ENCODE results near the gene PRDM5.

The PRDM5 gene

GRCh38 chr4:120902925-120903324 is 19.6 kb downstream of the PRDM5 start:
- no peak for DNase-seq

DNA sequence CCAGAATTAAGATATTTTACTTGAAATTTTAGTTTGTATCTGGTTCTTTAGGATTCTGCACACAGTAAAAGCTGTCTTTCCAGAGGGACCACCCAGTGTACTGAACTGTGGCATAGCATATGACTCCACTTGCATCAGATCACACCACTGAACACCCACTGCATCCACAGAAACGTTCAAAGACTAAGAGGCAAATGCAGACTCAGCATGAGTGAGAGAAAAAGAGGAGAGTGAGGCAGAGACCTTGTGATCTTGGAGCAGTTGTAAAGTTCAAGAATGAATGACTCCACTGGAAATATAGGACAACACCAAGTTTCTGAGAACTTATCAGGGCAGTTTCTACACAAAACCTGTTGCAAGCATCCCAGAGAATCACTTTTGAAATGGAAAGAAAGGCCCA is 20.8 kb downstream of the PRDM5 start:
- no peak for DNase-seq

DNA sequence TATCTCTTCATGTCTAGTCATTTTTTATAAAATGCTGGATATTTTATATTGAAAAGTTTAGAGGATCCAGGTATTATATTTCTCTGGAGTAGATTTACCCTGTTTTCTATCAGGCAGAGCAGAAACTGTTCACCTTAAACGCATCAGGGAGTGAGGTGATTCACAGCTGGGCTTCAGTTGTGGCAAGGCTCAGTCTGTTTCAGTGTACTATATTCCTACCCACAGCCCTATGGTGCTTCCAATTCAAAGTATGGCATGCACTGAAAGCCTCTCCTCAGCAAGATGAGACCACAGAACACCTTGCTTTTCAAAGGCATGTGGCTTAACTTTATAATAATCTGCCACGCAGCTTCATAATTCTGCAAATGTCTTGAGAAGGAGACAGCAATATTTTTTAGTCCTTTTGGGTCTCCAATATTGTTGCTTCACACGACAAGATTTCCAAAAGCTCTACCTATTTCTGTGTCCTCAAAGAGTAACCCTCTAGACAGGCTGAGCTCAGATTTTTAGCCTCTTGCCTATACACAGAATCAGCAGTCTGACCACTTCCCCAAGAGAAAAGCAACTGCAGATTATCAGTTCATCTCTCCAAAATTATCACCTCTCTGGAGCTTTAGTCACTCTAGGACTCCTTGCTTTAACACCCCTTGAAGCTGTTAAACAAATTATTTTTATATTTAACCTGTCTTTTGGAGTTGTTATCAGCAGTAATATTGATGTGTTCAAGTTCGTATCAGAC is 24.4 kb downstream of the PRDM5 start:
- no peak for DNase-seq

DNA sequence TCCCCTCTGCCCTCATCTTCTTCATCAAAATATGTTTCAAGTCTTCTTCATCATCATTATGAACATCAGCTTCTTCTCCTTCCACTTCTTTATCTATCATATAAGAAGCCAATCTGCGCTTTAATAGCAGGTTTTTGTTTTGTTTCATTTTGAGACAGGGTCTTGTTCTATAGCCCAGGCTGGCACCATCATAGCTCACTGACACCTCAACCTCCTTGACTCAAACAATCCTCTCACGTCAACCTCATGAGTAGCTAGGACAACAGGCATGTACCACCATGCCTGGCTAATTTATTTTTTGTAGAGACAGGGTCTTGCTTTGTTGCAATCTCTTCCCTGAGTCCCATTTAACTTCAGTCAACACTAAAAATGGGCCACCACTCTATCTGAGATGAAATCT is 27.0 kb downstream of the PRDM5 start:
- DNase-seq = no peak

- no peak for DNase-seq
These were observed 29.2 kb downstream of the PRDM5 start for GRCh38 chr4:120893314-120893713.

- no peak for DNase-seq
These were observed 36.3 kb downstream of the PRDM5 start for GRCh38 chr4:120886191-120886590.

DNA sequence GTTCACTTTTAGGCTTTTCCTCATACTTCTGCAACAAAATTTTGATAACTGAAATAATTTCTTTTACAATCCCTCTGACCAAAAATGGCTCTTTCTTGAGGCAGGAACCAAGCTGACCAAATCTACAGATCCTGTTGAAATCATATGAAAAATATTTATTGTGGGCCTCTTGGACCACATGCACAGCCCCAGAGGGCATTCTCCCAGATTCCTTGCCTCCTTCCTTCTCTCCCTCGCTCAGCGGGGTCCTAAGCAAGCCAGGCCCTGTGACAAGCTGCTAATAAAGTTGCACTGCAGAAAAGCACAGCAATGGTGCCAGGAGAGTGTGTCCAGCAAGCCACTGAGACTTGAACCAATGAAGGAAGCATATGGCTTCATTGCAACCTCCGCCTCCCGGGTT is 40.7 kb downstream of the PRDM5 start:
- no peak for DNase-seq

DNA sequence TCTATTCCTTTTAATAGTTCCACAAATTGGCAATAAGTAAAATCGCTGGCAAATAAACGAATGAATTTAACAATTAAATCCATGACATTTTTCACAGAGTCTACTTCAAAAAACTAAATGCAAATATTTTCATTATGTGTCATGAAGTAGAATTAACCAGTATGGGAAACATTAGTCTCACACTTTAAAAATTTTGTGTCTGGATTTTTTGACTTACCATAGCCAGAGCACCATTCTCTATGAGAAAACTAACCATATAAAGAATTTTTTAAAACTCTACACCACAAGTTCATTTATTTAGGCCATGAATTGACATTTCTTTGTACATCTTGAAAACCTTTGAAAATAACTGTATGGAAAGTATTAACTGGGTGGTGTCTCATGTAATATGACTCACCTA is 41.2 kb downstream of the PRDM5 start:
- no peak for DNase-seq

GRCh38 chr4:120877021-120877420 is 45.5 kb downstream of the PRDM5 start:
- no peak for DNase-seq

- DNase-seq = no peak
These were observed 47.4 kb downstream of the PRDM5 start for GRCh38 chr4:120874792-120875774.

DNA sequence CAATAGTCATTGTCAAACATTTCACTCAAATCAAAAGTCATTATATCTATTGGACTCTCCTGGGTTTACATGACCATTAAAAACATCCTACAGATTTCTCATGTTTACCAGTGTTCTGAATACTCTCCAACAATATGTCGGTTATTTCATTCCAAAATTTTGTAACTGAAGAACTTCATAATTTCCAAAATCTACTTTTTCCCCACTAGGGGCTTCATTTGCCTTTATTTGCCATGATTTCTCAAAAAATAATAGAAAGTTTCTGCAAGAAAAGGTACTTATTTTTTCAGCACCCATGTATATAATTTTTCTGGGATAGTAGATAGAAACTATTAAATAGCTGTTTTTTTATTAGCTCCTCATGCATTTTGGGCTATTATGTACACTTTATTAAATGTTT is 49.0 kb downstream of the PRDM5 start:
- no peak for DNase-seq

DNA sequence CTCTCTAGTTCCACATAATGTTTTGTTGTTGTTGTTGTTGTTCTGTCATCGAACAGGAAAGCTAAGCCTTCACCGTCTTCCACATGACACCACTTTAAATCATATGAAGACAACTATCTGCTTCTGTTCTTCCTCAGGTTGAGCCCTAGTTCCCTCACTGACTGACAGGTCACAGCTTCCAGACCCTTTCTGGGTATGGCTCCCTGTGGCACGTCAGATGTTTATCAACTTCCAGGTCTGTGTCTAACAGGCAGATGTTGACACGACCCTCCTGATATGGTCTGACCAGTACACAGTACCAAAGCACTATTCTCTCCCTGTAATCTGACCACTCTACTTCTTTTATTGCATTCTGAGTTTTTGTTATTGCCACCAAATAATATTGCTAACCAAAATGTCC is 51.4 kb downstream of the PRDM5 start:
- no peak for DNase-seq

- DNase-seq = no peak
These were observed 52.2 kb downstream of the PRDM5 start for GRCh38 chr4:120870279-120870673.

DNA sequence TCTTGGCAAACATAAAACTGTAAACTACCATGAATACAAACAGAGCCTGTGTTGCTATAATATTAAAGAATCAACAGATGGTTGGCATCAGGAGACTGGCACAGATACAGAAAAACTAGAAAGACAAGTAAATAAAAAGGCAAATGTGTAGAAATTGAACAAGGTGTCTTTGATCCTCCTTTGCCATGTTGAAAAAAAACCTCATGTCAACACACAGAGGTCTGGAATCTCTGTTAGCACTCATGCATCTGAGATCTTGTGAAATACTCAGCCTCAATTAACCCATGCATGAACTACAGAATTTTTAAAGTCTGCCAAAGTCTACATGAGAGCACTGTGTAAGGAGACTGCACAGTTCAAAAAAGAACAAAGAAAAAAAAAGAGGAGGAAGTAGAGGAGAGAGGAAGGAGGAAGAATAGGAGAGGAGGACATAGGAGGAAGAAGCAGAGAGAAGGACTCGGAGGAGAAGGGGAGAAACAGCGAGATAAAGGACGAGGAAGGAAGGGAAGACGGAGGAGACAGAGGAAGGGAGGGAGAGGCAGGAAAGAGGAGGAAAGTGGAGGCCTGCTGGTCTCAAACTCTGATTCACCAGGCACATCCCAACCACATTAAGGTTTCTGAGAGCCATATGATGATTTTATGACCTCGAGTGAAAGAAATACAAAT is 52.8 kb downstream of the PRDM5 start:
- no peak for DNase-seq

- no peak for DNase-seq
These were observed 55.0 kb downstream of the PRDM5 start for GRCh38 chr4:120867506-120867905.

GRCh38 chr4:120865985-120866384 is 56.5 kb downstream of the PRDM5 start:
- no peak for DNase-seq

- no peak for DNase-seq
These were observed 57.6 kb downstream of the PRDM5 start for GRCh38 chr4:120864969-120865368.

- DNase-seq = no peak
These were observed 60.1 kb downstream of the PRDM5 start for GRCh38 chr4:120862432-120862831.

- no peak for DNase-seq
These were observed 60.7 kb downstream of the PRDM5 start for GRCh38 chr4:120861852-120862251.

GRCh38 chr4:120858776-120859175 is 63.8 kb downstream of the PRDM5 start:
- no peak for DNase-seq

GRCh38 chr4:120857312-120857711 is 65.2 kb downstream of the PRDM5 start:
- DNase-seq = no peak

- DNase-seq = no peak
These were observed 66.2 kb downstream of the PRDM5 start for GRCh38 chr4:120856294-120856693.

GRCh38 chr4:120855307-120856001 is 67.1 kb downstream of the PRDM5 start:
- no peak for DNase-seq
